ENCODE results near the gene PPP1CC. TPM values are rescaled to one million over a fixed set of nuclear protein-coding genes. Genes with fewer than 3 reads are reported as not detected.
A peak's percentile ranks its signal among the peaks of the same experiment; 100 is the strongest.

The PPP1CC gene
- total RNA-seq, 1 donor from 2014 or later: 288 TPM

- Mint-ChIP-seq H3K4me1 (no peaks in the 10 kb centered on the region), H3K36me3 (ENCODE audit: low read depth) (peaks cover 3% of the 10 kb centered on the region), H3K4me3 (no peak overlapping the region), H3K27me3 (ENCODE audit: low read depth) (no peaks in the 10 kb centered on the region), H3K27ac (ENCODE audit: unreplicated experiment) (no peak overlapping the region), H3K9me3 (no peaks in the 10 kb centered on the region)
- TF ChIP-seq, protein P1, sequence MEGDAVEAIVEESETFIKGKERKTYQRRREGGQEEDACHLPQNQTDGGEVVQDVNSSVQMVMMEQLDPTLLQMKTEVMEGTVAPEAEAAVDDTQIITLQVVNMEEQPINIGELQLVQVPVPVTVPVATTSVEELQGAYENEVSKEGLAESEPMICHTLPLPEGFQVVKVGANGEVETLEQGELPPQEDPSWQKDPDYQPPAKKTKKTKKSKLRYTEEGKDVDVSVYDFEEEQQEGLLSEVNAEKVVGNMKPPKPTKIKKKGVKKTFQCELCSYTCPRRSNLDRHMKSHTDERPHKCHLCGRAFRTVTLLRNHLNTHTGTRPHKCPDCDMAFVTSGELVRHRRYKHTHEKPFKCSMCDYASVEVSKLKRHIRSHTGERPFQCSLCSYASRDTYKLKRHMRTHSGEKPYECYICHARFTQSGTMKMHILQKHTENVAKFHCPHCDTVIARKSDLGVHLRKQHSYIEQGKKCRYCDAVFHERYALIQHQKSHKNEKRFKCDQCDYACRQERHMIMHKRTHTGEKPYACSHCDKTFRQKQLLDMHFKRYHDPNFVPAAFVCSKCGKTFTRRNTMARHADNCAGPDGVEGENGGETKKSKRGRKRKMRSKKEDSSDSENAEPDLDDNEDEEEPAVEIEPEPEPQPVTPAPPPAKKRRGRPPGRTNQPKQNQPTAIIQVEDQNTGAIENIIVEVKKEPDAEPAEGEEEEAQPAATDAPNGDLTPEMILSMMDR (conservative IDR thresholded peaks at IDR 0.05): no peak
- DNase-seq (ENCODE audit: low read depth, low spot score): no peak
These were observed 37.4 kb downstream of the PPP1CC start for GRCh38 chr12:110705309-110705708.

GRCh38 chr12:110704750-110705149 lies 37.9 kb downstream of the PPP1CC start:
- H3K9me3 Mint-ChIP-seq: no peaks in the 10 kb centered on the region
- no peak for DNase-seq (ENCODE audit: low read depth, low spot score)
- no peak overlapping the region for H3K27ac Mint-ChIP-seq (ENCODE audit: unreplicated experiment)
- peaks cover 3% of the 10 kb centered on the region for H3K36me3 Mint-ChIP-seq (ENCODE audit: low read depth)
- TF ChIP-seq, protein P1 (conservative IDR thresholded peaks at IDR 0.05): peak; percentile 41
- H3K4me1 Mint-ChIP-seq: no peaks in the 10 kb centered on the region
- no peaks in the 10 kb centered on the region for H3K27me3 Mint-ChIP-seq (ENCODE audit: low read depth)
- H3K4me3 Mint-ChIP-seq: no peak overlapping the region

- Mint-ChIP-seq H3K9me3 (no peaks in the 10 kb centered on the region), H3K27ac (ENCODE audit: unreplicated experiment) (no peak overlapping the region), H3K4me1 (no peaks in the 10 kb centered on the region), H3K4me3 (no peak overlapping the region), H3K27me3 (ENCODE audit: low read depth) (no peaks in the 10 kb centered on the region), H3K36me3 (ENCODE audit: low read depth) (peaks cover 3% of the 10 kb centered on the region)
- DNase-seq (ENCODE audit: low read depth, low spot score): no peak
- TF ChIP-seq, protein P1 (conservative IDR thresholded peaks at IDR 0.05): no peak
These were observed 38.5 kb downstream of the PPP1CC start for GRCh38 chr12:110704231-110704630.

DNA sequence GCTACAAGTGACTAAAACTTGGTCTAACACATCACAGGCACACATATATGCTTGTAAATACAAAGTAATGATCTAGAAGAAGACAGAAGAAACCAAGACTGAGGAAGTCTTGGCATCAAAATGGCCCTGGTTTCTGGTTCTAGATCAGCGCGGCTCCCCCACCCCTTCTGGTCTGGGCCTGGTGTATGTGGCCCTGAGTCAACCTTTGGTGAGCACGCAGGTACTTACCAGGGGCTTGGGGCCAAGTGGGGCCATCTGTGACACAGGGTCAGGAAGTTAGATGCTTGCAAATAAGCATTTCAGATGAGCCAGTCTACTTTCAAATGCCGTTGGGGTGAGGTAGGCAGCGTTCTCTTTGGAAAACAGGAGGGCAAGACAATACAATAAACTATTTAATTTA lies 40.6 kb downstream of the PPP1CC start:
- DNase-seq (ENCODE audit: low read depth, low spot score): no peak
- Mint-ChIP-seq H3K27me3 (ENCODE audit: low read depth) (no peaks in the 10 kb centered on the region), H3K4me3 (no peak overlapping the region), H3K9me3 (no peaks in the 10 kb centered on the region), H3K36me3 (ENCODE audit: low read depth) (no peaks in the 10 kb centered on the region), H3K4me1 (peaks cover 6% of the 10 kb centered on the region), H3K27ac (ENCODE audit: unreplicated experiment) (no peak overlapping the region)
- TF ChIP-seq, protein P1 (conservative IDR thresholded peaks at IDR 0.05): no peak

- no peaks in the 10 kb centered on the region for H3K36me3 Mint-ChIP-seq (ENCODE audit: low read depth)
- peaks cover 6% of the 10 kb centered on the region for H3K4me1 Mint-ChIP-seq
- DNase-seq (ENCODE audit: low read depth, low spot score): no peak
- TF ChIP-seq, protein P1 (conservative IDR thresholded peaks at IDR 0.05): no peak
- H3K27ac Mint-ChIP-seq (ENCODE audit: unreplicated experiment): no peak overlapping the region
- no peak overlapping the region for H3K4me3 Mint-ChIP-seq
- no peaks in the 10 kb centered on the region for H3K27me3 Mint-ChIP-seq (ENCODE audit: low read depth)
- H3K9me3 Mint-ChIP-seq: no peaks in the 10 kb centered on the region
These were observed 42.9 kb downstream of the PPP1CC start for GRCh38 chr12:110699591-110700445.

All from neural crest cell (in vitro differentiated cells).